NCI-H2171 (cell line): ENCODE results near the gene PRKN.

Source experiments
- DNase-seq: peaks from one replicate; lab custom pipeline; 2025; lab: John Stamatoyannopoulos, UW

PRKN gene

DNA sequence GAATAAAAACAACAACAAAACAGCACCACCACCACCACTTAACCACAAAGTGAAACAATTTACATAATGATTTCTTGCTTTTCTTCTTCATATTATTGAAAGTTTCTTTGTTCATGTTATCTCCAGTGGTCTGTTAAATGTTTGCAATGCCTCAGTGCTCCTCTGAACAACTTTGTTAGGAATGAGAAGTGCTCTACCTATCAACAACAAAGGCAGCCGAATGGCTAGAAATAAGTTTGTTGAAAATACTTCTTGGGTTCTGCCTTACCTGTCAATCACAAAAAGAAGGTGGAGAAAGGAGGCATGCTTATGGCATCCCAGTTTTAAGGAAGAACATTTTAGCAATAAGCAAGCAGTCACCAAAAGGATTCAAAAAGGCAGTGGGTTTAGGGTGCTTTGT lies 490.2 kb downstream of the PRKN start:
- no peak for DNase-seq

DNA sequence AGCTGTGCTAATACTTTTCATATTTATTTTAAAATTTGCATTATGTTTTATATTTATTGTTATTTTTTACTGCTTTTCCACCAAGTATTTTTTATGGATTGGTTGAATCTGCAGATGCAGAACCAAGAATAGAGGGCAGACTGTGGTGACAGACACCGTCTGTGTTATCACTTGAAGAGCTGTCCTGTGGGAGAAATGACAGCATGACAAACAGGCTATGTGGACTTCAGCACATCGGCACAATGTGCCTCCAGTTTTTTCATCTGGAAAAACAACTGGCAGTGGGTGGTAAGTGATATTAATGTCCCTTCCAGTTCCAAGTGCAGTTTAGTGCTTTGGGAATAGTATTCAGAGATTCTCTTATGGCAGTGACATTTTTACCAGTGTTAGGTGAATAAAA lies 492.9 kb downstream of the PRKN start:
- DNase-seq = no peak

DNA sequence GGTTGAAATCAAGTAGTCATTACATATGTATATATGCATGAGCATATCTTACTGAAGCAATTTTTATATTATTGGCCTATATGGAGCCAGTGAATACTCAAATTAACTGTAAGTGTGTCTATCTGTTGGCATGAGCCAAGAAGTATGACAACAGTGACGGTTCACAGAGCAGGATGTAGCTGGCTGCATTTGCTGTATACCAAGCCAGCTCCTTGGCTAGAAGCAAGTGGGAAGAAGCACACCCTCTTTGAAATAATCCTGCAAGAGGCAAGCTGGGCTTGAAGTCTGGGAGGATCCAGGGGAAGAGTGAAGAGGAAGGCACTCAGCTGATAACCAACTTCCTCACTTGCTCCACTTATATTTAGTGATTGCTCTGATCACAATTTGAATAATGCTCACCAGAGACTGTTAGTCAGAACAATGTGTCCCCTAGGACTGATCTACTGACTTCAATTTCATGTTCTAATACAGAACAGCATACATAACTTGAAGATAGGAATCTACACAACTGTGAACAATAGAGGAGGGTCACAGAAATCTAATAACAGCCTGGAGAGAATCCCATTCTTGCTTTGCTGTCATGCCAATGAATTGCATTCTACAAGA lies 497.3 kb downstream of the PRKN start:
- no peak for DNase-seq

DNA sequence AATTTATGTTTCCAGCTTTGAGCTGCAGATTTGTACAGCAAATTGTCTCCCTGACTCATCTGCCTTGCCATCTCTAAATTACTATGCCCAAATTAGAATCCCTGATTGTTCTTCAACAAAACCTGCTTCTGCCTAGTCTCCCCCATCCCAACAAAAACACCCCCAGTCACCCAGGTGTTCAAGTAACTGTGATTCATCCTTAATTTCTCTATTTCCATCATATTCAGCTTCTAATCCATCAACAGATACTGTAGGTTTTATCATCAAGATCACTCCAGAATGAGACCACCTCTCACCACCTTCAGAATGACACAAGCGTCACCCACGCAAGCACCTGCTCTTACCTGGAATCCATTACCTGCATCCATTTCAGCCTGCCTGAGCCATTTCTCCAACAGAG lies 498.5 kb downstream of the PRKN start:
- DNase-seq = no peak

DNA sequence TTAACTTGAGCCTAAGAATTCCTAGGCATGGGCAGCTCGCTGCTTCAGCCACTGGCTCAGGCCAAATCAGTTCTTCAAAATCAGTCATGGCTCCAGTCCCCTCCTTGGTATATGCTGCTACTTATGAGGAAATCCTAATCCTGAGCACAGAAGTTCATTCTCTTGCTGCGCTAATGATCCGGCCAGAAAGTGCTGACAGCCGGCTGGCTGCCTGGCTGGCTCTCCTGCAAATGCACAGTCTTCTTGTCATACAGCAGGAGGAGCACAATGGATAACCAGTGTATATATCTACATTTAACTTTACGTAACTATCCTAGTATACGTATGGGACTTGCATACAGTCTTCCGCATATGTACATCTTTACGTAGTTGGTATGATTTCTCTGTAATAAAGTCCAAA lies 500.8 kb downstream of the PRKN start:
- DNase-seq = no peak

DNA sequence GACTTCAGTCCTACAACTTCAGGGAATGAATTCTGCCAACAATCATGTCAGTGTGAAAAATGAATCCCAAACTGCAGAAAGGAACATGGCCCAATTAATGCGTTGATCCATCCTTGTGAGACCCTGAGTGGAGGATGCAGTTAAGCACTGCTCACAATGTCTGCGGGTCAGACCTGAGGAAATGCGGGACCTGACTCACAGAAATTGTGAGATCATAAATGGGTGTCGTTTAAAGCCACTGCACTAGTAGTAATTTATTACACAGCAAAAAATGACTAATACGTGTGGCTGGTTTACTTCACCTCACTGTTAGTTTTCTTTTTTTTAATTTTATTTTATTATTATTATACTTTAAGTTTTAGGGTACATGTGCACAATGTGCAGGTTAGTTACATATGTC lies 505.0 kb downstream of the PRKN start:
- DNase-seq = no peak

DNA sequence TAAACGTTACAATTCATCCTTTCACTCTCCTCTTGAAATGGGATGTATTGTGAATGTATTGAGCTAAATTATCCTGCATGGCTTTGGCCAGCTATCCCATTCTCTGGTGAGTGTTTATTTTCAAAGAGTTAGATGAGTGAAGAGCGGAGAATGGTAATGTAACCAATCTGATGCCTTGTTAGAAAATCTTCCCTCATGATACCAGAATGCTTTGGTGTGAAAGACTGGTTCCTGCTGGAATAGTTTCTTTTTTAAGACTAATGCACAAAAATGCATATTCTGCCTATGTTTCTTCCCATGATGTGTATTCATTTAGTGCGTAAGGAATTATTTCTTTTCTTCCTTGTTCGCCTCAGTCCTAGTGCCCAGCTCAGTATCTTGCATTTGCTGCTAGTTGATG lies 506.7 kb downstream of the PRKN start:
- no peak for DNase-seq

DNA sequence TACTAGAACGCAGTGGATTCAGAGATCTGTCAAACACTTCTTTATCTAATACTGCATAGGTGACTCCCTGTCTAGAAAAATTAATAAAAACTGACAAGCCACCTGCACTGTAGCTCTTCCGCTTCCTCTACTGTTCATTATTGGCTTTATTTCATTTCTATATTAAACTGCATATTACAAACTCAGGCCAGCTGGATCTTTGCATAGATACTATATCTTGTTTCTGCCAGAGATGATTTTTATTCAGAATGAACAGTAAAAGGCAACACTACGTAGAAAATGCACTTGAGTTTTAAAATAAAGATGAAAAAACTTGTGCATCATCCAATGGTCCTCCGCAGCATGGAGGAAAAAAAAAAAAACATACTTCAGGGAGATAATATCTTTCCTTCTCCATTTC lies 508.3 kb downstream of the PRKN start:
- no peak for DNase-seq

DNA sequence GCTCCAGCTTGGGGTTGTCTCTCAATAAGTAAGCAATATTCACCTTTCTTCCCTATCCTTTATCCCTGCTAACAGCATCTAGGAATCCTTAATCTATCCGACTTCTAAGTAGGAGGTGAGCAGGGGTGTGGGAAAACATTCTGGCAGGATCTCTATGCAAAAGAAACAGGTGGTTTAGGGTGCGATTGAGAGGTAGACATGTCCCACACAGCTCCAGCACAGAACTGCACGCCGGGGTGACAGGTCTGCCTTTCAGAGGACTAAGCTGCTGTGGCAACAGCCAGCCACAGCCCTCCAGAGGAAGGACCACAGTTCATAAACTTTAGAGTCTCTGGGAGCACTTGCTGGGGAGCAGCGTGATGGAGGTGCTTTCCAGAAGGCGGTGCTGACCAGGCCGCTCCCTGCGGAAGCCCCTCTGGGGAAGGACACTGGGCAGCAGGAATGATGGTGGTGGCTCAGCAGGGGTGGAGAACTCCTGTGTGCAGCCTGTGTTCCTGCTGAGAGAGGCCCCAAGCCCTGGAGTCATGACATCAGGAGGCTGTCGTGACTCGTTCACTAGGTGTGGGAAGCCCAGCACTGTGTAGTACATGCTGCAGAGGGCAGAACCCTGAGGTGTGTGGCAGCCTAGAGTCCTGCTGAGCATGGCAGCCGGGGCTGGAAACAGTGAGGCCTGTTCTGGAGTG lies 509.6 kb downstream of the PRKN start:
- DNase-seq = no peak

DNA sequence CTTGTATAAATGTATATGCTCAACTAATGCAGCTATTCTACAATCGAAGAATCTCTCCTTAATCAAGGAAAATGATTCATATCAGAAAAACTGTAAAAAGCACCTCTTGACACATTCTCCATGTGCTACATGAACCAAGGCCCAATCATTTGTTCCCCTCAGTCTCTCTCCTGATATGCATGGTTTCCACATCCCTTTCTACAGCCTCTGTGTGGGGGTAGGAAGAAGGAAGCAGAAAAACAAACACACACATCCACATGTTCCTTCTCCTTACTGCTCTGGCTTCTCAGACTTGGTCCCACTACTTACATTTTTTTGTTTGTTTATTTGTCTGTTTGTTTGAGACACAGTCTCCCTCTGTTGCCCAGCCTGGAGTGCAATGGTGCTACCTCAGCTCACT lies 510.5 kb downstream of the PRKN start:
- DNase-seq = no peak

DNA sequence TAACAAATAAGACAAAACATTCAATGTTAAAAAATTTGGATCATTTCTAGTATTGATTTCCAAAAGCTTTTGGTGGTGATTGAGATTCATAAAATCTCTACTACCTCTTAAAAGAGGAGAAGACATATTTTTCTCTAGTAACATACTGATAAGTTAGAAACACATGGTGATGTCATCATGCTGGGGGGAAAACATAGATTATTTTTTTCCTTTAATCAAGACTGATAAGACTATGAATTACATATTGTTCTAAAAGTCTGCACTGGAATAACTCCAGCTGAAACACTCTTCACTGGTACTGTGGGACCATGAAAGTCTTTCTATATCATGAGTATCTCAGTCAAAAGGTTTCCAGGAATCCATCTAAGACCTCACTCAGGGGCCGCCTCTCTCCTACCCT lies 515.8 kb downstream of the PRKN start:
- DNase-seq = no peak

DNA sequence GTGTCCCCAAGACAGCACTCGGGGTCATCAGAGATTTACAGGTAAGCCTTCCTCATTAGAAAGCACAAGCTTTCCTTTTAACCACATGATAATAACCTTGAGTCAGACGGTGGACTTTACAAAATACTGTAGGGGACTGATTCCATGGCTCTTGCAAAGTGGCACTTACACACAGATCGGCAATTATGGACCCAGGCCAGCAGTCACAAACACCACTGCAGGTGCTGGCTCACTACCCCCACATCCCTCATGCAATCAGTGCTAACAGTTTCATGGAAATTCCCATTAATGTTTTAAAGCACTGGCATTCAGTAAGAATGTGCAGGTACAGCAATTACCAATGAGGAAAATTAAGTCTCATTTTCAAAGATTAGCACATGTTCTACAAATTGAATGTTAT lies 516.5 kb downstream of the PRKN start:
- DNase-seq = no peak

DNA sequence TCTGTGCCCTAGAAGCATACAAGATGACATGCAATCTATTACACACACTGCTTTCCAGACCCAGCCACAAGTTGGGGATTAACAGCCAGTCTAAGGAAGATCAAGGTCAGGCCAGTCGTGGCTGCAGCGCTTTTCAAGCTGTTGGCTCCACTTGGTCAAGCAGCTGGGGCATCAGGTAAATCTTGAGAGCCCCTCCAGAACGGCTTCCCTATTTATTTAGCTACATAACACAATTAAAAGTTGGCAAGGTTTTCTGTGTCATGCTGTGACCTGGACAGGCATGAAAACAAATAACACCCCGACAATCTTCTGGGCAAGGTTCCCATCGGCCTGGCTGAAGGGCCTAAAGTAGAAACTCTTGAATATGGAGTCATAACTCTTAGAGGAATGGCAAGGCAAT lies 524.3 kb downstream of the PRKN start:
- DNase-seq = no peak

DNA sequence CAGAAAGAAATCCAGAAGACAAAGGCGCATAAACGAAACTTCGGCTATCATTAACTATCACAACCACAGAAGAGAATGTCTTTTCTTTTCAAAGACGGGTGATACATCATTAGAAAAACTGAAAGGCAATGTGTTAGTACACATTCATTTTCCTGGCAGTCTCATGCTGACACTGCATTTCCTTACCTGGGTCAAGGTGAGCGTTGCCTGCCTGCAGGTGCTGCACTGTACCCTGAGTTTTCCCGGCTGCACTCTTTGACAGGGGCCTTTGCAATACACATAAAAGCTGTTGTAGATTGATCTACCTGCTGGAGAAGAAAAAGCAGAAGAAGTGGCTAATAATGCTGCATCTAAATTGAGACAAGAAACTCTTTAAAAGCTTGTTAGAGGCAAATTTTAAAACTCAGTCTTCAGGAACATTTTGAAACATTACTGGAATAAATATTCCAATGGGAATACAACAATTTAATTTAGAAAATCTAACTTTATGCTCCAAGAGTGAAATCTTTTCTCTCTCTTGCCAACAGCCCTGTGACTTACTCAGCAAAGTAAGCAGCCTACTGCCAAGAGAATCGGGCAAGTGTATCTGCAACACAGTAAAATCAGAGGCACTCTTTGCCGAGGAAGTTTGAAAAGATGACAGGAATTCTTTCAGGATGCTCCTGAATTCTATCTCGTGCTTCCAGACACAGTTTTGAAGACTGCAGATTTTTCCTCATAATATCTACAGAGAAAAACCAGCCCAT lies 526.4 kb downstream of the PRKN start:
- no peak for DNase-seq

DNA sequence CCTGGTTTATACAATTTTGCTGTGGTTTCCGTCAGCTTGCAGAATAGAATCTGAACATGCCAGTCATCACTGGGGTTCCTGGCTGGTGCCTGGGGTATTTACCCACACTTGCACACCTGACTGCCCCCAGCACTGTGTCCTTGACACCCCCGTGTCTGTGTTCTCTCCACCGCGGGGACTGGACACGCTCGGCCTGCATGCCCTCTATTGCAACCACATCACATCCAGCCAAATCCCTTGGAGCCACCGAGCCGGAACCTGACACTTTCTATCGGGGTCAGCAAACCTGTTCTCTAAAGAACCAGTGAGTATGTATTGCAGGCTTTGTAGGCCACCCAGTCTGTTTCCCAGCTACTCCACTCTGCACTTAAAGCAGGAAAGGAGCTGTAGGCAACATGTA lies 527.5 kb downstream of the PRKN start:
- DNase-seq = no peak

DNA sequence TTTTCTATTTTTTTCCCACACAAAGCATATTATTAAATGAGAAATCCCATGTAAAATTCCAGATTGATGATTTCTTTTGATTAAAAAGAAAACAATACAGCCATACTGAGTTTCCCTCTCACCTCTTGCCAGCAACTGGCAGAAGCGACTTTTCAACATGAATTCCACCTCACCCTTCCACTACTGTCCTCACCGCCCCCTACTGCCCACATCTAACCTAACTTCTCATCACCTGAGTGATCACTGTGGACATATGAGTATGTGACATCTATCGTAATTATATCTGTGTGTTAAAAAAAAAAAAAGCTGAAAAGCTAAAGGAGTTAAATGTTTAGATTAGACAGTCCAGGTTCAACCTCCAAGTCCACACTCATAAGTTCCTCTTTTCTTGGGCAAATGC lies 528.6 kb downstream of the PRKN start:
- DNase-seq = no peak

DNA sequence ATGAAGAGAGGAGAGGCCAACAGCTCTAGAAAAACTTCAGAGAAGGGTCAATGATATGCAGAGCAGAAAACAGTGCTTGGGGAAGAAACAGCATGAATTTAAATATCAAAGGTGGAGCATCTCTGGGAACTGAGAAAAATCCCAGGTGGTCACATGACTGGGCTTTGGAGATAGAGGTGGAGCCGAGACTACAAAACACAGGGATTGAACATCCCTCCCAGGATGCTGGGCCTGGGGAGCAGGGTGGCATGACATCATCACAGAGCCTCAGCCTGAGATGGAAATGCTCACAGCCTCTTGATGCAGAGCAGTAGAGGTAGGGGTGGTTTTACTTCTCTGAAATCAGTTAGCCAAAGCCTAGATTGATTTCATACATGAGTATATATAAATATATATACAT lies 529.5 kb downstream of the PRKN start:
- no peak for DNase-seq

DNA sequence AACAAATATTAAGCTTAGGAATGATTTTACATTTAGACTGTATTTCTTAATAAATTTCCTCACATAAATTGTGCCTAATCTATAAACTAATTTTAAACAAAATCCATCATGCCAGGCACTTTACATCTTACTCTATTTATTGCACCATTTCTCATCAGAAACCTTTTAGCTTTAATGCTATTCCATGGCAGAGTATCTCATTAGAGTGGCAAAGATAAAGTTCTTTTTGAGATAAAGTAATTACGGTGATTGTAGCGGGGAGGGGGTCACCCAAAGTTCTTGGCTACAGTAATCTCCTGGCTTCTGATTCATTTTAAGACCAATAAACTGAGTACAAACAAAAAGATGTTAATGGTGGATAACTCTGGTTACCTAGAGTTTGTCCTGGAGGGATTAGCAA lies 532.1 kb downstream of the PRKN start:
- DNase-seq = no peak

DNA sequence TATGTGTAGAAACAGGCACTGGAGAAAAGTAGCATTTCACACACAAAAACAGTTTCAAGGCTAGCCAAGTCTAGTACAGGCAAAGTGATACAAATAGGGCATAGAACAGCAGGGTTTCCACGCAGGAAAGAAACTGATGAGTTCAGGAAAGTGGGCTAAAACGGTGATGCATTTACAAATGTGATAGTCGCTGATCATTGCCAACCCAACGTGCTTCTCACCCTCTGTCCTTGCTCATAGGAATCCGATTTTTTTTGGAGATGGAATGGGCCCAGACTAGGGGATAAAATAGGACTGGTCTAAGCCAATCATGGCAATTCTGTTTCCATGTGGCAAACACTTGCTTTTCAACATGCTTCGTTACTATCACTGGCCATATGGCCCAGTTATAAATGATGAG lies 536.6 kb downstream of the PRKN start:
- DNase-seq = no peak

DNA sequence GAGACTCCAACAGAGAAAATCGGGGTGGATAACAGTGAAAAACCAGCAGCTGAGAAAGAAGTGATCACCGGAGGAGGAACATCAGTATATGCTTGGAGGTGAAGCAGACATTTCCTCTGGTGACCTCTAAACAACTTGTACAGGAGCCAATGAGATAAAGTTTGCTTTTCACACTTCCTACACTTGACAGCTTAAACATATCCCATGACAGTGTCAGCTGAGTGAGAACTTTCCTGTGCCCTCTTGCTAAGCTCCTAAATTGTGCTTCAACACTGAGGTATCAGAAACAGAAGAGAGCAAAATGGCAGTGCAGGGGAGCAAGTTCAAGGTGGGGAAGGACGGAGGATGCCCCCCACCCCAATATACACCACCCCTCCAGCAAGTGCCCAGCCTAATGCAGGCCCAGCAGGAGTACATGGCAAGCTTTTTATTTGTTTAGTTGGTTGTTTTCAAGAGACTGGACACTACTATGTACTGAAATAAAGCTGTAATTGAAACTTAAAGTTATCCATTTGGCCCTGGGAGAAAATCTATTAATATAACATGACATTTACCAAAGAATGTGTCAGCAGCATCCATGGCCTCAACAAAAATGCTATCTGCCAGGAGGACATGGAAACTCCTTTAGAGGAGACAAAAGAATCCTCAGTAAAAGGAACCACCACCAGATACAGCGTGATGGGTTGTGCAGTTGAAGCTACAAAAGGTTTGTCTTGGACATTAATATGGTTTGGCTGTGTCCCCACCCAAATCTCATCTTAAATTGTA lies 540.2 kb downstream of the PRKN start:
- no peak for DNase-seq

DNA sequence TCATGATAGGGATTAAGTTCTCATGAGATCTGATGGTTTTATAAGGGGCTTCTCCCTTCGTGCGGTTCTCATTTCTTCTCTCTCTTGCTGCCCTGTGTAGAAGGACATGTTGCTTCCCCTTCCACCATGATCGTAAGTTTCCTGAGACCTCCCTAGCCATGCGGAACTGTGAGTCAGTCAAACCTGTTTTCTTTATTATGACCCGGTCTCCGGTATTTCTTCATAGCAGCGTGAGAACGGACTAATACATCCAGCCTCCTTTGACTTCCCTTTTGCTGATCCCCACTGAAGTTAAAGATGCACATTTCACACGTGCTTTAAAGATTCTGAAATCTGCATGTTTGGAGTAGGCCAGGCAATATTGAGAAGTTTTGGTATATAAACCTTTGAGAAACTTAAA lies 543.1 kb downstream of the PRKN start:
- no peak for DNase-seq

DNA sequence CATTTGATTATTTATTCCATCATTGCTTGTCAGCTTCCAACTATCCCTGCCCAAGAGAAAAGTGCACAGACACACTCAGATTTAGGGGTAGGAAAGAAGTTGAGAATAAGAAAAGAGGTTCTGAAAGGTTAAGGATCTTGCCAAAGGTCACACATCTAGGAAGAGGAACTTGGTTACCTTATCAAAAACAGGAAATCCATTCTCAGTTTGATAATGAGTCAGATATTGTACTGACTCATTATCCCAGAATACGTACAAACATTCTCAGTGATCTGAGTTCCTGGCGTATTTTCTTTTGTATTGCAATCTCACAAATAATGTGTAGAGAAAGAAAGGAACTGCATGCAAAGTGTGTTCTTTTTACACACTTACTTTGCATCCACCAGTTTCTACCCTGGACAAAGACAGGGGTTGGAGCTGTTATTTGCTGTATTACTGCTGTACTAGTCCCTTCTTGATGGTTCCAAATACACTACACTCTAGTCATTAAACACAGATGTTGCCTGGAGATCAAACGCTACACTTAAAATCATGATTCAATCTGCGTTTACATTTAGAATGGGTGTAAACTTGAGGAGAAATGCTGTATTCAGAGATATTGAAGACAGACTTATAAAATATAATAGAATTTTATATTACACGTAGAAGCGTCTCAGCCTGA lies 545.7 kb downstream of the PRKN start:
- DNase-seq = no peak
